Measurements from ENCODE around the gene RNASE12. TPM values are rescaled to one million over a fixed set of nuclear protein-coding genes. Genes with fewer than 3 reads are reported as not detected.

The RNASE12 gene
- total RNA-seq, 1 experiment from 2014 or later, result not detected

DNA sequence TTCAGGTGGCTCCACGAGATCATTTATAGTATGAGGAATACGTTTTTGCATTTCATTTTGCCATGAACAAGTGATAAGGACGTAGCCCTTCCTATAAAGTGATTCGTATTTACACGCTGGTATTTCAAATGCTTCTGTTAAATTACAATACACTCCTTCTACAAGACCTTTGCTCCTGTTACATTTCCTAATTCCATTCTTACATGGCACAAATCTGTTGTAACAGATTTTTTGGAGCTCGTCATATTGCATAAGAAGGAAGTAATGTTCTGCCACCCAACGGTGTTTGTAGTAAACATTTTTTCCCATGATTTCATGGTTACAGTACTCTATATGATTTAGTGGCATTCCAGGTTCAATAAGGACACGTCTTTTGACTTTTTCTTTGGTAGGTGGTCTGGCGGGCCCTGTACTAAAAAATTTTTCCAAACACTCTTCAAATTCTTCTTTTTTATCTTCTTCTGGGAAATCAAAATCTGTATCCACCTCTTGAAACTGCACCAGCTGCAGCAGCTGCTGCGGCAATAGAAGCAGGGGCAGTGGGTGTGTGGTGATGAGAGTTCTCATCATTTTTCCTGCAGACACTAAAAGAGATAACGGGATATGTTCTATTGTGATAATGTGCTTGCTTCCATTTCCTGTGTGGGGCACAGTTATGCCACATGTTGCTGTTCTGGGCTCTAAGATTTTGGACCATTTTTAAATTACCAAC lies 34.5 kb downstream of the RNASE12 start:
- Histone ChIP-seq H3K9me2 (ENCODE audit: insufficient read depth) (no peaks in the 10 kb centered on the region), H3K27ac (ENCODE audit: low read depth, low read length) (no peak overlapping the region), H3K4me2 (ENCODE audit: low read length) (no peak overlapping the region), H3K4me1 (ENCODE audit: control insufficient read depth in 1 of 2, insufficient read depth in 2 of 2, low read length in 2 of 2) (no peaks in the 10 kb centered on the region), H3K36me3 (ENCODE audit: control insufficient read depth in 1 of 2, insufficient read depth in 2 of 2, low read length in 2 of 2) (no peaks in the 10 kb centered on the region), H3K79me2 (ENCODE audit: insufficient read depth, low read length) (no peaks in the 10 kb centered on the region), H3K27me3 (ENCODE audit: insufficient read depth, low read length) (no peaks in the 10 kb centered on the region), H2AFZ (ENCODE audit: low read depth, low read length, poor library complexity, severe bottlenecking) (no peak overlapping the region), H3K9me3 (ENCODE audit: control insufficient read depth in 1 of 2, insufficient read depth in 1 of 2, low read depth in 1 of 2, low read length in 2 of 2) (no peaks in the 10 kb centered on the region), H3K4me3 (replicated peaks in 1 of 2; ENCODE audit: low read depth in 1 of 2, low read length in 2 of 2) (no peak overlapping the region), H3K9ac (ENCODE audit: low read length) (no peak overlapping the region), H4K20me1 (ENCODE audit: insufficient read depth) (no peaks in the 10 kb centered on the region)
- ChIA-PET RAD21 (ENCODE audit: low non-redundant PET in 1 of 2, low total read pairs in 2 of 2, uncharacterized antibody in 2 of 2, unreplicated experiment in 2 of 2) (no interaction called here), POLR2A (no interaction called here), CTCF (no interaction called here)
- no TSS peak for BruUV-seq (replicated peaks)
- TF ChIP-seq EZH2 (IDR thresholded peaks at IDR 0.05) (no peak), ELF1 (IDR thresholded peaks at IDR 0.05; ENCODE audit: borderline replicate concordance, low read depth) (no peak), SP1 (IDR thresholded peaks at IDR 0.05; ENCODE audit: low read depth) (no peak), YY1 (IDR thresholded peaks at IDR 0.05; ENCODE audit: extremely low read depth, insufficient replicate concordance, low read depth, low read length) (no peak), CTCF (IDR thresholded peaks at IDR 0.05 in 2 of 3, conservative IDR thresholded peaks at IDR 0.05 in 1 of 3; ENCODE audit: borderline replicate concordance in 1 of 3, insufficient read depth in 1 of 3, low read depth in 2 of 3, low read length in 2 of 3) (no peak), FOSL1 (IDR thresholded peaks at IDR 0.05; ENCODE audit: low read depth) (no peak), SRF (IDR thresholded peaks at IDR 0.05; ENCODE audit: low read depth) (no peak), MAX (IDR thresholded peaks at IDR 0.05) (no peak), ZFX (IDR thresholded peaks at IDR 0.05) (no peak), CBX3 (IDR thresholded peaks at IDR 0.05; ENCODE audit: low read depth) (no peak), POLR2A (IDR thresholded peaks at IDR 0.05; ENCODE audit: borderline replicate concordance, extremely low read depth, insufficient read depth, insufficient read length) (no peak), TCF7L2 (IDR thresholded peaks at IDR 0.05; ENCODE audit: borderline replicate concordance, extremely low read depth, insufficient read depth, insufficient read length) (no peak), ZNF274 (IDR thresholded peaks at IDR 0.05; ENCODE audit: low read depth, low read length) (no peak), EZH2phosphoT487 (IDR thresholded peaks at IDR 0.05; ENCODE audit: borderline replicate concordance) (no peak), SIN3A (IDR thresholded peaks at IDR 0.05; ENCODE audit: low read depth) (no peak), POLR2AphosphoS5 (IDR thresholded peaks at IDR 0.05; ENCODE audit: low read depth, low read length) (no peak)
- TF ChIP-seq, protein P1, sequence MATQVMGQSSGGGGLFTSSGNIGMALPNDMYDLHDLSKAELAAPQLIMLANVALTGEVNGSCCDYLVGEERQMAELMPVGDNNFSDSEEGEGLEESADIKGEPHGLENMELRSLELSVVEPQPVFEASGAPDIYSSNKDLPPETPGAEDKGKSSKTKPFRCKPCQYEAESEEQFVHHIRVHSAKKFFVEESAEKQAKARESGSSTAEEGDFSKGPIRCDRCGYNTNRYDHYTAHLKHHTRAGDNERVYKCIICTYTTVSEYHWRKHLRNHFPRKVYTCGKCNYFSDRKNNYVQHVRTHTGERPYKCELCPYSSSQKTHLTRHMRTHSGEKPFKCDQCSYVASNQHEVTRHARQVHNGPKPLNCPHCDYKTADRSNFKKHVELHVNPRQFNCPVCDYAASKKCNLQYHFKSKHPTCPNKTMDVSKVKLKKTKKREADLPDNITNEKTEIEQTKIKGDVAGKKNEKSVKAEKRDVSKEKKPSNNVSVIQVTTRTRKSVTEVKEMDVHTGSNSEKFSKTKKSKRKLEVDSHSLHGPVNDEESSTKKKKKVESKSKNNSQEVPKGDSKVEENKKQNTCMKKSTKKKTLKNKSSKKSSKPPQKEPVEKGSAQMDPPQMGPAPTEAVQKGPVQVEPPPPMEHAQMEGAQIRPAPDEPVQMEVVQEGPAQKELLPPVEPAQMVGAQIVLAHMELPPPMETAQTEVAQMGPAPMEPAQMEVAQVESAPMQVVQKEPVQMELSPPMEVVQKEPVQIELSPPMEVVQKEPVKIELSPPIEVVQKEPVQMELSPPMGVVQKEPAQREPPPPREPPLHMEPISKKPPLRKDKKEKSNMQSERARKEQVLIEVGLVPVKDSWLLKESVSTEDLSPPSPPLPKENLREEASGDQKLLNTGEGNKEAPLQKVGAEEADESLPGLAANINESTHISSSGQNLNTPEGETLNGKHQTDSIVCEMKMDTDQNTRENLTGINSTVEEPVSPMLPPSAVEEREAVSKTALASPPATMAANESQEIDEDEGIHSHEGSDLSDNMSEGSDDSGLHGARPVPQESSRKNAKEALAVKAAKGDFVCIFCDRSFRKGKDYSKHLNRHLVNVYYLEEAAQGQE (IDR thresholded peaks at IDR 0.05; ENCODE audit: low read depth), result no peak
- ATAC-seq (no peak), DNase-seq (ENCODE audit: low read depth, low spot score) (no peak)
- intact Hi-C loops (cut with micrococcal nuclease), result no loop called here

Measured in HCT116 (cell line).